Liver (tissue), 9 donors: ENCODE data around the gene SERPINB10. TPM values are rescaled to one million over a fixed set of nuclear protein-coding genes. Genes with fewer than 3 reads are reported as not detected.

Source experiments
- DNase-seq: peaks from one replicate; pipeline ENCODE4 v3.0.0-alpha.2; 2017; ENCODE audit warnings: low spot score
- H3K27ac ChIP-seq, 2 donors: one replicate each; pipeline ENCODE4 v1.7.0; 2013; ENCODE audit warnings: inconsistent platforms in 2 of 2, low read length in 2 of 2, control low read depth in 1 of 2, low read depth in 1 of 2, mild to moderate bottlenecking in 1 of 2
- H3K27me3 ChIP-seq, 4 donors: one replicate each; pipeline versions ENCODE4 v1.6.1 to v1.7.0; 2013; ENCODE audit warnings: low read length in 3 of 4, inconsistent platforms in 1 of 4, mild to moderate bottlenecking in 1 of 4, moderate library complexity in 1 of 4; ENCODE audit not compliant: control insufficient read depth in 4 of 4, insufficient read depth in 4 of 4
- H3K36me3 ChIP-seq, 4 donors: one replicate each; pipeline versions ENCODE4 v1.6.1 to v1.7.0; 2013; ENCODE audit warnings: low read length in 3 of 4, mild to moderate bottlenecking in 3 of 4, low read depth in 1 of 4, moderate library complexity in 1 of 4; ENCODE audit not compliant: control insufficient read depth in 4 of 4, insufficient read depth in 3 of 4
- H3K4me1 ChIP-seq, 4 donors: one replicate each; pipeline versions ENCODE4 v1.6.1 to v1.7.0; 2013; ENCODE audit warnings: low read length in 3 of 4, mild to moderate bottlenecking in 3 of 4, moderate library complexity in 1 of 4; ENCODE audit not compliant: control insufficient read depth in 4 of 4, insufficient read depth in 4 of 4
- H3K4me3 ChIP-seq, 3 donors: one replicate each; pipeline versions ENCODE4 v1.6.1 to v1.7.0; 2013; ENCODE audit warnings: low read length in 3 of 3, control low read depth in 1 of 3, low read depth in 1 of 3, mild to moderate bottlenecking in 1 of 3
- H3K9ac ChIP-seq, 2 donors: one replicate each; pipeline ENCODE4 v1.7.0; 2013; ENCODE audit warnings: low read length in 2 of 2, mild to moderate bottlenecking in 2 of 2, moderate library complexity in 2 of 2, control low read depth in 1 of 2, low read depth in 1 of 2
- H3K9me3 ChIP-seq, 4 donors: one replicate each; pipeline versions ENCODE4 v1.6.1 to v1.7.0; 2013; ENCODE audit warnings: low read length in 3 of 4; ENCODE audit not compliant: control insufficient read depth in 4 of 4
- ATF3 ChIP-seq: IDR thresholded peaks from 2 replicates; pipeline ENCODE4 v1.6.1; 2016; ENCODE audit warnings: antibody characterized with exemption
- CTCF ChIP-seq: fragments of 150-350 bp; IDR thresholded peaks from 2 replicates; pipeline ENCODE4 v1.5.1; 2017; ENCODE audit warnings: improper control_type of control experiment, low read depth, low read length; ENCODE audit not compliant: missing input control
- EGR1 ChIP-seq, 2 donors: IDR thresholded peaks; 2 replicates each; pipeline ENCODE4 v1.6.1; 2016 to 2018; ENCODE audit warnings: antibody characterized with exemption in 2 of 2, low read depth in 2 of 2
- FOXA1 ChIP-seq: IDR thresholded peaks from 2 replicates; pipeline ENCODE4 v1.6.1; 2016; ENCODE audit warnings: antibody characterized with exemption
- FOXA2 ChIP-seq: IDR thresholded peaks from 2 replicates; pipeline ENCODE4 v1.6.1; 2016; ENCODE audit warnings: antibody characterized with exemption
- GABPA ChIP-seq, 2 donors: IDR thresholded peaks in 1 of 2; conservative IDR thresholded peaks in 1 of 2; 2 replicates each; pipeline ENCODE4 v1.6.1; 2016; ENCODE audit warnings: antibody characterized with exemption in 2 of 2, mild to moderate bottlenecking in 1 of 2, moderate library complexity in 1 of 2
- HNF4A ChIP-seq, 2 donors: conservative IDR thresholded peaks; 2 replicates each; pipeline ENCODE4 v1.6.1; 2016; ENCODE audit warnings: antibody characterized with exemption in 2 of 2, mild to moderate bottlenecking in 2 of 2
- HNF4G ChIP-seq: IDR thresholded peaks from 2 replicates; pipeline ENCODE4 v1.6.1; 2016; ENCODE audit warnings: antibody characterized with exemption
- JUND ChIP-seq, 2 donors: IDR thresholded peaks; 2 replicates each; pipeline ENCODE4 v1.6.1; 2016; ENCODE audit warnings: antibody characterized with exemption in 2 of 2
- MAX ChIP-seq: IDR thresholded peaks from 2 replicates; pipeline ENCODE4 v1.6.1; 2016; ENCODE audit warnings: antibody characterized with exemption
- NR2F2 ChIP-seq: IDR thresholded peaks from 2 replicates; pipeline ENCODE4 v1.6.1; 2016; ENCODE audit warnings: antibody characterized with exemption
- RAD21 ChIP-seq, 2 donors: IDR thresholded peaks; 2 replicates each; pipeline ENCODE4 v1.6.1; 2016; ENCODE audit warnings: antibody characterized with exemption in 2 of 2, mild to moderate bottlenecking in 2 of 2
- REST ChIP-seq: IDR thresholded peaks from 2 replicates; pipeline ENCODE4 v1.6.1; 2016; ENCODE audit warnings: antibody characterized with exemption, mild to moderate bottlenecking
- RXRA ChIP-seq, 2 donors: IDR thresholded peaks; 2 replicates each; pipeline ENCODE4 v1.6.1; 2017 to 2018; ENCODE audit warnings: antibody characterized with exemption in 2 of 2, mild to moderate bottlenecking in 1 of 2
- SP1 ChIP-seq: IDR thresholded peaks from 2 replicates; pipeline ENCODE4 v1.6.1; 2018; ENCODE audit warnings: antibody characterized with exemption, mild to moderate bottlenecking
- TAF1 ChIP-seq: conservative IDR thresholded peaks from 2 replicates; pipeline ENCODE4 v1.6.1; 2016; ENCODE audit warnings: antibody characterized with exemption, mild to moderate bottlenecking
- YY1 ChIP-seq: IDR thresholded peaks from 2 replicates; pipeline ENCODE4 v1.6.1; 2016; ENCODE audit warnings: antibody characterized with exemption, mild to moderate bottlenecking
- ZBTB33 ChIP-seq: IDR thresholded peaks from 2 replicates; pipeline ENCODE4 v1.6.1; 2016; ENCODE audit warnings: antibody characterized with exemption
- WGBS: extraction: QIAGEN DNeasy Blood & Tissue Kit; methylation state at CpG from one replicate; pipeline ENCODE4 v1.1.7; 2013; 5-methylcytosine and 5-hydroxymethylcytosine counted together
- polyA plus RNA-seq, 2 donors: library from polyadenylated mRNA; stranded (reverse) in 1 of 2; unstranded in 1 of 2; fragments of 200-250 nt in 1 of 2; fragments of >200 nt in 1 of 2; fragmentation: Nextera tagmentation in 1 of 2; extraction: Ambion mirVana in 1 of 2; gene quantifications; one replicate each; pipeline versions ENCODE4 v1.2.1 to v1.2.3, GENCODE V29; 2013 to 2015
- total RNA-seq, 2 donors: library from RNA; depleted of rRNA; stranded (reverse); fragments of >200 nt; gene quantifications; one replicate each; pipeline ENCODE4 v1.2.3, GENCODE V29; 2014
- donor health status: healthy.
- donor health status: healthy.
- donor health status: healthy.
- donor health status: healthy.
- donor health status: healthy.

The SERPINB10 gene
- total and polyA plus RNA-seq, 4 donors = 4.6 TPM; not detected in 3

GRCh38 chr18:63960891-63961290 lies 53.1 kb downstream of the SERPINB10 start:
- no peak for DNase-seq
- H3K9ac ChIP-seq = no peak overlapping the region
- no peak overlapping the region for H3K4me3 ChIP-seq
- no peaks in the 10 kb centered on the region for H3K27me3 ChIP-seq
- peaks cover 7 to 22% (median 18%) of the 10 kb centered on the region in 4 donors for H3K4me1 ChIP-seq
- WGBS = 84% methylated on average over 1 of the region's 1 CpG
- no peaks in the 10 kb centered on the region for H3K36me3 ChIP-seq
- H3K9me3 ChIP-seq = no peaks in the 10 kb centered on the region
- no peak for TF ChIP-seq REST
- no peak for TF ChIP-seq RXRA (IDR thresholded peaks at IDR 0.05)
- no peak for TF ChIP-seq TAF1
- TF ChIP-seq HNF4A (conservative IDR thresholded peaks at IDR 0.05) = no peak
- no peak for TF ChIP-seq ATF3
- TF ChIP-seq FOXA2 = no peak
- no peak for TF ChIP-seq GABPA (IDR thresholded peaks at IDR 0.05 in 1 of 2, conservative IDR thresholded peaks at IDR 0.05 in 1 of 2)
- no peak for TF ChIP-seq RAD21 (IDR thresholded peaks at IDR 0.05)
- TF ChIP-seq HNF4G = no peak
- TF ChIP-seq ZBTB33 = no peak
- TF ChIP-seq MAX = no peak
- TF ChIP-seq YY1 = no peak
- TF ChIP-seq FOXA1 = no peak
- TF ChIP-seq NR2F2 = no peak
- no peak for TF ChIP-seq JUND (IDR thresholded peaks at IDR 0.05)
- TF ChIP-seq EGR1 (IDR thresholded peaks at IDR 0.05; ENCODE audit: low read depth in 2 of 2) = no peak
- no peak for TF ChIP-seq SP1
- TF ChIP-seq CTCF = no peak
- H3K27ac ChIP-seq = no peak overlapping the region
